Activated naive CD4-positive, alpha-beta T cell treated with Interleukin-2 at 50 U/mL for 16 hours (primary cell): Measurements from ENCODE around the gene CPNE5.

Experiments used
- DNase-seq: peaks from one replicate; pipeline ENCODE4 v3.0.0-alpha.2; 2020

Gene CPNE5

GRCh38 chr6:36856277-36856676 is 17.0 kb upstream of the CPNE5 start:
- no peak for DNase-seq

GRCh38 chr6:36855750-36856149 is 16.5 kb upstream of the CPNE5 start:
- DNase-seq: no peak

- DNase-seq: no peak
These were observed 14.1 kb upstream of the CPNE5 start for GRCh38 chr6:36853325-36853724.

GRCh38 chr6:36852481-36853147 is 13.4 kb upstream of the CPNE5 start:
- no peak for DNase-seq

- DNase-seq: no peak
These were observed 12.4 kb upstream of the CPNE5 start for GRCh38 chr6:36851626-36852025.

- DNase-seq: peak; percentile 23
These were observed 11.9 kb upstream of the CPNE5 start for GRCh38 chr6:36851149-36851614.

- DNase-seq: no peak
These were observed 10.8 kb upstream of the CPNE5 start for GRCh38 chr6:36850021-36850420.

- no peak for DNase-seq
These were observed 9.6 kb upstream of the CPNE5 start for GRCh38 chr6:36848658-36849441.

GRCh38 chr6:36847991-36848390 is 8.7 kb upstream of the CPNE5 start:
- DNase-seq: no peak

- no peak for DNase-seq
These were observed 7.9 kb upstream of the CPNE5 start for GRCh38 chr6:36847152-36847551.

GRCh38 chr6:36845233-36845632 is 6.0 kb upstream of the CPNE5 start:
- no peak for DNase-seq

GRCh38 chr6:36844232-36845170 is 5.3 kb upstream of the CPNE5 start:
- no peak for DNase-seq

- DNase-seq: no peak
These were observed 3.9 kb upstream of the CPNE5 start for GRCh38 chr6:36843170-36843569.

- DNase-seq: no peak
These were observed 2.5 kb upstream of the CPNE5 start for GRCh38 chr6:36841756-36842155.

GRCh38 chr6:36840432-36841403 is 1.5 kb upstream of the CPNE5 start:
- DNase-seq: peak; percentile 36

GRCh38 chr6:36839749-36840431 is 646 bp upstream of the CPNE5 start:
- DNase-seq: peak; percentile 46

- DNase-seq: no peak
These were observed 1.6 kb downstream of the CPNE5 start for GRCh38 chr6:36837686-36838085.

GRCh38 chr6:36837022-36837339 is 2.3 kb downstream of the CPNE5 start:
- no peak for DNase-seq

- DNase-seq: no peak
These were observed 2.9 kb downstream of the CPNE5 start for GRCh38 chr6:36836111-36837021.

- no peak for DNase-seq
These were observed 4.5 kb downstream of the CPNE5 start for GRCh38 chr6:36834576-36835341.
